Right ventricle myocardium superior (tissue), 1 donor: ENCODE data around the gene TTF2. TPM values are rescaled to one million over a fixed set of nuclear protein-coding genes. Genes with fewer than 3 reads are reported as not detected.
A peak's percentile ranks its signal among the peaks of the same experiment; 100 is the strongest.

Experiments used
- ATAC-seq: fragments of 200-7000 bp; cut with Tn5 transposase; one replicate; pipeline ENCODE4 v1.9.1; 2020; ENCODE audit warnings: mild to moderate bottlenecking; ENCODE audit not compliant: poor library complexity
- DNase-seq: peaks from one replicate; pipeline ENCODE4 v3.0.0-alpha.2; 2020
- intact Hi-C: fragments of 100-400 bp; cut with DNase I; formaldehyde crosslinking; loops from one replicate; pipeline ENCODE4 v1.11.2; 2022
- long read RNA-seq: library from polyadenylated mRNA; unstranded; transcript quantifications from one replicate; pipeline ENCODE4 v2.0.0, GENCODE V29; 2021
- total RNA-seq: library from RNA; stranded (reverse); fragmentation: NEBNext Ultra II Directional; extraction: Animal tissue kit (Norgen Biotek cat#: 25700); gene quantifications from one replicate; pipeline ENCODE4 v1.2.1, GENCODE V29; 2021
- donor health status: DM: no; HTN: yes; CAD: no; lungs with severe emphysema.

The TTF2 gene
- 4.3 TPM for total RNA-seq
- long read RNA-seq, partial matches to known transcripts: 2 of 3 reads
- long read RNA-seq, other reads (novel, unspliced or antisense): 1 of 3 reads

DNA sequence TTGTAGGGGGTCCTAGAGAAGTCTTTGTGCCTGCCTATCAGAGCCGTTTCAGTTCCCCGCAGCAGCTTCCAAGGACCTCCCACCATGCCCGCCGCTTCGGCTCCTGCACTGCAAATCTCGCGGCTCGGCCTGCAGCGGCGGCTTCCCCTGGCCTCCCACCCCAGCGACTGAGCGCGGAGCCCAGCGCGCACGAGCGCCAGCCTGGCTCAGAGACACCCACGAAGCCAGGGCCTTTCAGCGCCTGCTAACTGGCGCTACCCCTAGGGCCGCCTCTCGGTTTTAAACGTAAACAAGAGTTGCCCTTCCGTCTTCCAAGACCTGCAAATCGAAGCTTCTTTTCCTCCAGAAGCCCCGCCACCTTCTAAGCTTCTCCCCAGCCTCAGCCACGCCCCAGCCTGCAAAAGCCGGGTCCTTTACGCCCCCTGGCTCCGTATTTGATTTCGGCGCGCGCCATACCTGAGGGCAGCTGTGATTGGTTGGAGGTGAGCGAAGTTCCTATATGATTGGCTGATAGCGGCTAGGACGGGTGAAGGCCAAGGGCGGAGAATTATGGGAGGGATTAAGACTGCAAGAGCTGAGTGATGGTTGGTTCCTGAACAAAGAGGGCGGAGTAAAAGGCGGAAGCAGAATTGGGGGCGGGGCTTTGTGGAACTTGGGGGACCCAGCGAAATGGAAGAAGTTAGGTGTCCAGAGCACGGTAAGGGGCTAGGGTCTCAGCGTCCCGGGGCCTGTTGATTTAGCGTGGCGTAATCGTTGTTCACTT lies at the start of gene TTF2:
TSS of gene TTF2 (plus strand) at position 649 of the 763 bp plus-strand sequence. CDS start at position 670, 21 bp downstream.
- peak; percentile 90 for DNase-seq
- intact Hi-C loops: no loop called here
- ATAC-seq: peak; percentile 99

DNA sequence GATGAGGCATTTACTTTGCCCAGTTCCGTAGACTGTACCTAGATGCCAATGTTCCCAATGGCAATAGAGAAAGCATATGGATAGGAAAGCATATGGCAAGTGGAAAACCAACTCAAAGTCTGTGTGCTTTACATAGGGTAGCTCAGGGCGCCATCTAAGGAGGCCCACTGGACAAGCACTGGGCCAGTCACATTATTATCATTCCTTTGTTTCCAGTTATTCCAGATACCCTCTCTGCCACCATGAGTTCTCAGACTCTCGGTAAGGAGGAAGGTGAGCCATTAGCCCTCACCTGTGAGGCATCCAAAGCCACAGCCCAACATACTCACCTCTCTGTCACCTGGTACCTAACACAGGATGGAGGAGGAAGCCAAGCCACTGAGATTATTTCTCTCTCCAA lies 48.8 kb upstream of the TTF2 start:
- DNase-seq (no peak), ATAC-seq (no peak)
- intact Hi-C loops: no loop called here

DNA sequence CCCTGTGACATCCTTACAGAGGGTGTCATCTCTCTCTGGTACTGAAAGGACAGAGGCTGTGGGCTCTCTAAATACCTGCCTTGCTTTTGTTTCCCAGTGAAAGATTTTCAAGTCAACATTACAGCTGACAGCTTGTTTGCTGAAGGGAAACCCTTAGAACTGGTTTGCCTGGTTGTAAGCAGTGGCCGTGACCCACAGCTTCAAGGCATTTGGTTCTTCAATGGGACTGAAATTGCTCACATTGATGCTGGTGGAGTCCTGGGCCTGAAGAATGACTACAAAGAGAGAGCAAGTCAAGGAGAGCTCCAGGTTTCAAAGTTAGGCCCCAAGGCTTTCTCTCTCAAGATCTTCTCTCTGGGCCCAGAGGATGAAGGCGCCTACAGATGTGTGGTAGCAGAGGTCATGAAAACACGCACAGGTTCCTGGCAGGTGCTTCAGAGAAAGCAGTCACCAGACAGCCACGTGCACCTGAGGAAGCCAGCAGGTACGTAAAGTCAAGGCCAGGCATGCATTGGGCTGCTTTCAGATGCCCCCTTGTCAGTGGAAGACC lies 46.7 kb upstream of the TTF2 start:
- intact Hi-C loops: no loop called here
- ATAC-seq (no peak), DNase-seq (no peak)

DNA sequence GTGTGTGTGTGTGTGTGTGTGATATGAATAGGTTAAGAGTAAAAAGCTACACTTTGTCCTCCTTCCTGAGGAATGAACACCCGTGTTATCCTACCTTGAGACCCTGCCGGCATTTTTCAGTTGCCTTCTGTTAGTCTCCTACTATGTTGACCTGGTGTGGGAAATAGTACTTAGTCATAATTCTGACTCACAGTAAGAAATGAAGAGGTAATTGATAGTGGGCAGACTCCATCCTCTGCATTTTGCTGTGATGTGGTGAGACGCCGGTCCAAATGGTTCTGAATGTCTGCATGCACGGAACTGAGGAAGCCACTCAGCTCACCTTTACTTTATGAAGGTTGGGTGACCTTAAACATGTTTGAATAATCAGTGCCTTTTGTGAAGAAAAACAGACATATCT lies 45.9 kb upstream of the TTF2 start:
- ATAC-seq: no peak
- intact Hi-C loops: no loop called here
- no peak for DNase-seq

DNA sequence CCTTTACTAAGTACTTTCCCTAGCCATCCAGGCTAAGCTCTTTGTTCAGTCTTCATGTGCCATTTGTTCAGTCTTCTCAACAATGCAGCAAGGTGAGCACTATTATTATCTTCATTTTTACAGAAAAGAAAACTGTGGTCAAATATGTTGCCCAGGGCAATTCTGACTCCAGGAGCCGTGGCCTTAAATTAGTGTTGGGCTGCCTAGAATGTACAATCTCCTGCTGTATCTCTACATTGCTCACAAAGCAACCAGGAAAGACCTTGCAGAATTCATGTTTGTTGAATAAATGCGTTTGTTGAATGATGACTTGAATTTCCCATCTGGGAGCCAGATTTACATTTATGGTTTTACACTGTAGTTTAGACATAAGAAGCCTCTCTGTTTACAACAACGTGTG lies 44.4 kb upstream of the TTF2 start:
- no peak for DNase-seq
- ATAC-seq: no peak
- intact Hi-C loops: no loop called here

DNA sequence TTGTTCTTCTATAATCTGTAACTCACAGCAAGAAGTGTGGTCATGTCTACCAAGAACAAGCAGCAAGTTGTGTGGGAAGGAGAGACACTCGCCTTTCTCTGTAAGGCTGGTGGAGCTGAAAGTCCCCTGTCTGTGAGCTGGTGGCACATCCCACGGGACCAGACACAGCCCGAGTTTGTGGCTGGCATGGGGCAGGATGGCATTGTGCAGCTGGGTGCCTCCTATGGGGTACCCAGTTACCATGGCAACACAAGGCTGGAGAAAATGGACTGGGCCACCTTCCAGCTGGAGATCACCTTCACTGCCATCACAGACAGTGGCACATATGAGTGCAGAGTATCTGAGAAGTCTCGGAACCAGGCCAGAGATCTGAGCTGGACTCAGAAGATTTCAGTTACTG lies 43.1 kb upstream of the TTF2 start:
- ATAC-seq (no peak), DNase-seq (no peak)
- intact Hi-C loops: no loop called here

DNA sequence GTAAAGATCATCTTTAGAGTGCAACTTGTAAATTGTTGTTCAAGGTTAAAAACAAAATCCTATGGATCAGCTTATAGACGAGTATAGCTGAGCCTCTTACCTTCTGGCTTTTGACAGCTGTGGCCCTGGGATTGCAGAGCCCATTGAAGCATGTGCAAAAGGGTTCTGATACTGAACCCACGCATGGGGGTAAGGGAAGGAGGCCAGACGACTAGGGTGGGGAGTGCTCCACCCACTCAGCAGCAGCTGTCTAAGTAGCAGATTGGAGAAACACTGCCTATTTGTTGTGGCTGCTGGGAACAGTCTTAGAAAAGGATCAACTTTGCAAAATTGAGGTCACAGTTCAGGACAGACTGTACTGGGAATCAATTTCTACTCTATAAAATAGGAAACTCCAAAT lies 42.5 kb upstream of the TTF2 start:
- peak; percentile 50 for DNase-seq
- peak; percentile 79 for ATAC-seq
- intact Hi-C loops: no loop called here

DNA sequence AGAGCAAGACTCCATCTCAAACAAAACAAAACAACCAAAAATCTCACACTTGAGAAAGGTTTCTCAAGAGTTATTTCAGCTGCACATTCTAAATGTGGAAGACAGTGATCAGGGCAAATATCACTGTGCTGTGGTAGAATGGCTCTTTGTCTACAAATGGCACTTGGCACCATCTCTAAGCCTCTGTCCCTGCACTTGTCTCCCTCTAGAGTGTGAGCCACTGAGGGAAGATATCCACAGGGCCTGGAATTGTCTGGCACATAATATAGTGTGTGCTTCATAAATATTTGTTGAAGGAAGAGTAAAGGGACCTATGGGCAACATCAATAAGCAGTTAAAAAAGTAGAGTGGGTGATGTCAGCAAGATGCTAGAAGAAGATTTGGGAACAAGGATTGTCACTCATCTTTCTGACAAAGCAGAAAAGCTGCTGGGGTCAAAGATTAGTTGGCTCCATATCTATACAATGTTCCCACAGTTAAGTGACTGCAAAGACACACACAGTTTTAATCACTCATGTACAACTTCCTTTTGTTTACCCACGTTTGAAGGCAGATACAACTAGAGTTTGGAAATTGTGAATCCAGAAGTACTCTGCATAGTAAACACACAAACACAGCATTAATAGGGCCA lies 39.5 kb upstream of the TTF2 start:
- DNase-seq: no peak
- intact Hi-C loops: no loop called here
- ATAC-seq: no peak

DNA sequence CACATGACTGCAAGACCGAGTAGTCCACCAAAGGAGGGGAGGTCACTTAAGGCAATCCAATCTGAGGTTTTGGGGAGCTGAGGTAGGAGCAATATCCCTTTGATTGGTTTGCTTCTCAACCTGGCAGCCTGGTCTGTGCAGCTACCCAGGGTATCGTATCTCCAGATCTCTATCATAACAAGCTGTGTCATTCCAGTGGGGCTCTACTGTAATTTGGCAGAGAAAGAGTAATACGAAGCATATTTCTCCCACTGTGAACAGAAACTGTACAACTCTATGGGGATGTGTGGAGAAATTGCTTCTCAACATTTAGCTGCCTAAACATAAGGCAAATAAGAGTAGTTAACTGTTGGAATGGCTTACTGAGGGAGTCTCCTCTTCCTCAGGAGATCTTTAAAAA lies 38.0 kb upstream of the TTF2 start:
- DNase-seq: no peak
- intact Hi-C loops: no loop called here
- ATAC-seq: no peak

DNA sequence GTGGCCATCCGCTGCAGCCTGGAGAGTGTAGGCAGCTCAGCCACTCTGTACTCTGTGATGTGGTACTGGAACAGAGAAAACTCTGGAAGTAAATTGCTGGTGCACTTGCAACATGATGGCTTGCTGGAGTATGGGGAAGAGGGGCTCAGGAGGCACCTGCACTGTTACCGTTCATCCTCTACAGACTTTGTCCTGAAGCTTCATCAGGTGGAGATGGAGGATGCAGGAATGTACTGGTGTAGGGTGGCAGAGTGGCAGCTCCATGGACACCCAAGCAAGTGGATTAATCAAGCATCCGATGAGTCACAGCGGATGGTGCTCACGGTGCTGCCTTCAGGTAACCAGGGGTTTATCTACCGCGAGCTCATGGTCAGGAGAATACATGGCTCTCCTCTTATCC lies 34.6 kb upstream of the TTF2 start:
- DNase-seq: no peak
- intact Hi-C loops: no loop called here
- no peak for ATAC-seq

DNA sequence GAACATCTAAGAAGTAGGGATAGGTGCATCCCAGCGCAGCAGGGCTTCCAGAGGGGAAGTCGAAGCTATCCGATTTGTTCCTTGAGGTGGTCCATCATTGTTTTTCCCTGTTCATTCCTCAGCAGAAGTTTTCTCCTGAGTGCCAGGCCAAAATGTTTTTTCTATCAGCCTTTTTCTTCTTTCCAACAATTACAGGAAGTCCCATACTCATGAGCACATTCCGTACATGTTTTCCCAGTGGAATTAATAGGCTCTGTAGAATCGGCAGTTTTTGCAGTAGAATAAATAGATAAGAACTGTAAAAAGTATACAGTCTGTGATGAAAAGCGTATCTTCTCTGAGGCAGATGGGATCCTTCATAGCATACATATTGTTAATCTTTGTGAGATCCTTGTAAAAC lies 33.8 kb upstream of the TTF2 start:
- peak; percentile 29 for ATAC-seq

DNA sequence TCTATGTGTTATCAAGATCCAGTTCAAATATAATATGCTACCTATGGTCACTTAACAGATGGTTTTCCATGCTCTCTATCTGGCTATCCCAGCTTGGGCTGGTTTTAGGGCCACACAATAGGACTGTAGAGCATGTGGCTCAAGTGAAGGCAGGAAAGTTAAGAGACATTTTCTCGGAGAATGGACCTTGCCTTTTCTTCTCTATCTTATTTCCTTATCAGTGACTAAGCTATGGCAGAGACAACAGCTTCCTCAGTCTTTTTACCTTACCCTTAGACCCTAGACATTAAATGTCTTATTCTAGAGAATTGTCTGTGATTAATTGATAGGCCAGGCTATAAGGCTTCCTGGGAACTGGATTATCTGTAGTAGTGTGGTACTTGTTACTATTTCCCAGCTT lies 30.4 kb upstream of the TTF2 start:
- intact Hi-C loops: no loop called here
- no peak for ATAC-seq
- no peak for DNase-seq

More for the DNA sequence above, 33.8 kb upstream of the TTF2 start:
- intact Hi-C loops: no loop called here
- no peak for DNase-seq

DNA sequence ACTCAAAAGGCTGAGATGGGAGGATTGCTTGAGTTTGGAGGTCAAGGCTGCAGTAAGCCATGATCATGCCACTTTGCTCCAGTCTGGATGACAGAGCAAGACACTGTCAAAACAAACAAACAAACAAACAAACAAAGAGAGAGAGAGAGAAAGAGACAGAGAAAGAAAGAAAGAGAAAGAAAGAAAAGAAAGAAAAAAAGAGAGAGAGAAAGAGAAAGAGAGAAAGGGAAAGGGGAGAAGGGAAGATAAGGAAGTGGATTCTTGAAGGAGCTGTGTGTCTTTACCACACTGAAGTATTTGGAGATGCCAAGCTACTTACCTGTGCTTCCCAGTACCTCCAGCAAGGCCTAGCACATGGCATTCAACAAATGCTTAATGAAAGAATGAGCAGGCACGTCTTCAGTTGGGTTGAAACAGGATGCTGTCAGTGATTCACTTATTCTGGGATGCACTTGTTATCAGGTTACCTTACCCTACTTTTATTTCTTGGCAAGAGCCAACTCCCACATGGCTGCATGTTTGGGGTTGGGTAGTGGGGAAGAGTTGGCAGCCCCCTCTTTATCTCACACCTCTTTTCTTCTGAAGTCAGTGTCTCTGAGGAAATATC lies 29.8 kb upstream of the TTF2 start:
- no peak for ATAC-seq
- DNase-seq: no peak
- intact Hi-C loops: no loop called here

DNA sequence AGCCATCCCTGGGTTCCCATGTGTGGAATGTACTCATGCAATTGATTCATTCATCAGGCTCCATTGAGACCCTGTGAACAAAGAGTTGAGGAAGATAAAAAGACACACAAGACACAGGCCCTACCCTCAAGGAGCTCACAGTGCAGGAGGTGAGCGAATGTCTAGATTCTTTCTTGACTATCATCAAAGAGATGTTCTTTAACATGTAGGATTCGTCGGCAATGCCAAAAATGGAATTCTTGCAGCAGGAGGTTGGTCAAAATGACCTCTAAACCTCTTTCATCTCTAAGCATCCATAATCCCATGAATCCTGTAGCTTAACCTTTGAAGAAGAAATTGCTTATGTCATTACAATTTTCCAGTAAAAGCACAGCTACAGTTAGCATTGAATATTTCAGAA lies 27.9 kb upstream of the TTF2 start:
- DNase-seq: no peak
- intact Hi-C loops: no loop called here
- no peak for ATAC-seq

DNA sequence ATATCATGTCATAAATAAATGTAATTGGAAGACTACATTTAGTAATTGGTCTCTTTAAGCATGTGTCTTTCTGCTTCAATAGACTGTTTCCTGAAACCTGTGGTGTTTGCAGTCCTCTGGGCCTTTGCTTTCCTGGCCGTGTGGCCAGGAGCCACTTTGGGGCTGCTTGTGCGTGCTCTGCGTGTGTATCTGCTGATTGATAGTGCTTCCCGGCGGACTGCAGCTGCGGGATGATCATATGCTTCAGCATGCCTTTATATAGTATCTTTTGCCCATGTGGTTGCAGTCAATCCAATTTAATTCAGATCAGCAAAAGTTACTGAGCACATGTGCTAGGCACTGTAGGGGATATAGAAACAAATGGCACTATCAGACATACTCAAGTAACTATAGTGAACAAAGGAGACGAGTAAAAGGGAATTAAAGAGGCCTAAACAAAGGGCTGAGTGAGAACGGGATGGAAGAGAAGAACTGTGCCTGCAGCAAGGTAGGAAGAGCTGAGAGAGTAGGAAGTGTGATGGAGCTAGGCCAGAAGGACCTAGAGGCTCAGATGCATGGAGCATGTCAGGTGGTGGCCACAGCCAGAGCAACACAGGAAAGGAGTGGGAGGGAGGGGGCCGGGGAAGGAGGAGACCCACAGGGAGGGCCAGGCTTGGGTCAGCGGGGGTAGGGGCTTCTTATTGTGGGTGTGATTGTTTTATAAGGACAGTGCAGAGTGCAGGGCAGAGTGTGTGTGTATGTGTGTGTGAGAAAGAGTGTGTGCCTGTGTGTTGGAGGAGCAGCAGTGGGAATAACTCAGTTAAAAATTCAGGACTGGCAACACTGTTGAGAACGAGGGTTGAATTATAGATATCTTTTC lies 27.2 kb upstream of the TTF2 start:
- DNase-seq (no peak), ATAC-seq (peak; percentile 10)
- intact Hi-C loops: no loop called here

DNA sequence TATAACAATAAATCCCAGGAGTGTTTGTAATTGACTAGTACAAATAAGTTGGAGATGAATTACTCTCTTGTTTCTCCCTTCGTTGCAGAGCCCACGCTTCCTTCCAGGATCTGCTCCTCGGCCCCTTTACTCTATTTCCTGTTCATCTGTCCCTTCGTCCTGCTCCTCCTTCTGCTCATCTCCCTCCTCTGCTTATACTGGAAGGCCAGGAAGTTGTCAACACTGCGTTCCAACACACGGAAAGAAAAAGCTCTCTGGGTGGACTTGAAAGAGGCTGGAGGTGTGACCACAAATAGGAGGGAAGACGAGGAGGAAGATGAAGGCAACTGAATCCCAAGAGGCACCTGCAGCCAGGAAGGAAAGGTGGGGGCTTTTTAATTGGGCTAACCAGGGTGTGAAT lies 26.4 kb upstream of the TTF2 start:
- ATAC-seq (no peak), DNase-seq (no peak)
- intact Hi-C loops: no loop called here

DNA sequence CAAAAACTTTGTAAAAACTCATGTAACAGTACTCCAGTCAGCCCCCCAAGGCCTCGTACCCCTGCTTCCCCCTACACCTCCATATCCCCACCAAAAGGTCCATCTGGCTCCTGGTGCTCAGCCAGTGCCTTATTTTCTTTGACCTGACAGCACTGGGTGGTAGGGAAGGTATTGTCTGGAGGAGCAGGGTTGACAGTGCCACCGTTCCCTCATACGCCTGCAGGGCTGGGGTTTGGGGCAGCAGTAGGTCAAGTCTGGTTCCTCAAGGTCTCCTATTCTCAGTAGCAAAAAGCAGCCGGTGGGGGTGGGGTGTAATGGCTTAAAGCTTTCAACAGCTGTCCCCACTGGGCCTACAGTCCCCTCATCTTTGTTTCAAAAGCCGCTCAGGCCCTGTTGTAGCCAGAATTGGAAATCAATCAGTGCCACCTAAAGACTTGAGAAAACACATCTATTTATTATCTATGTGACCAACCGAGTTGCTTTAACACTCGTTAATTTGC lies 25.3 kb upstream of the TTF2 start:
- DNase-seq (no peak), ATAC-seq (no peak)
- intact Hi-C loops: no loop called here

DNA sequence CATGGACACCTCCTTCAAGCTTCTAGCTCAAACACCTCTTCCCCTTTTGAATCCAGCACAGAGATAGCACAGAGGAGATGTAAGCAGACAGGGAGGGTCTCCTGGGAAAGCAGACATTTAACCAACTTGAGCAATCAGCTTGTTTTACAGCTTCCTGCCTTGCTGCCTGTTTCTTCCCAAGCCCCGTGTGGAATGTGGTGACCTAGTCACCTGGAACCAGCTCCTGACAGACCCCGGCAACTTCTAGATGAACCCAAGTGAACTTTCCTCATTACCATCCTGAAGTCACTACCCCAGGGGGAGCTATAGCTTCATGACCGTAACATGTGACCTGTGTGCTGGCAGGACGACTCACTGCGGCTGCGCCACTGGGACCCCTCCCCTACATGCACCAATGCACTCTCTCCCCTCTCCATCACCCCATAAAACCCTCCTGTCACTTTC lies 24.1 kb upstream of the TTF2 start:
- ATAC-seq: no peak
- intact Hi-C loops: no loop called here
- DNase-seq: no peak

DNA sequence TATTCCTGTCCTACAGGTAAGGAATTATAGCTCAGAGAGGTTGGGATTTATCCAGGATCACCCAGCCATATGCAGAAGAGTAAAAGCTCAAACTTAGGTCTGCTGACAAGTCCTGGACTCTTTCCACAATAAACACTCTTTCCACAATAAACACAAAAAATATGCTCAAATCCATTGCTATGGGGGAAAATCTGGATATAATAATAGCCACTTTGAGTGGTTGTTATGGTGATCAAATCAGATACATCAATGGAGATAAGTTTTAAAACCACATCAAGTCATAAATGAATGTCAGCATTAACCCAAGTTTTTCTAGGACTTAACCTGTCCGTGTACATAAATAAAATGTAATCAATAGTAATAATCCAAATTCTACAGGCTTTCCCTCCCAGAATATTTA lies 22.3 kb upstream of the TTF2 start:
- ATAC-seq (no peak), DNase-seq (no peak)
- intact Hi-C loops: no loop called here
